KBM-7 (cell line): Measurements from ENCODE around the gene COMMD4.
"Not testable (repeated sequence)": the region's sequence is repeated elsewhere in the genome, so short reads cannot be mapped to it uniquely, and the experiment has no call there.

Experiments
- DNase-seq: peaks from one replicate; pipeline ENCODE4 v3.0.0-alpha.2; 2015
- in situ Hi-C: fragments of 300-500 bp; cut with MboI; formaldehyde crosslinking; loops from 2 replicates; pipeline ENCODE4 v1.14.3; 2020; ENCODE audit warnings: low sequenced_read_pairs, low pct_unique_long_range_greater_than_20kb, mixed read lengths

COMMD4 gene

DNA sequence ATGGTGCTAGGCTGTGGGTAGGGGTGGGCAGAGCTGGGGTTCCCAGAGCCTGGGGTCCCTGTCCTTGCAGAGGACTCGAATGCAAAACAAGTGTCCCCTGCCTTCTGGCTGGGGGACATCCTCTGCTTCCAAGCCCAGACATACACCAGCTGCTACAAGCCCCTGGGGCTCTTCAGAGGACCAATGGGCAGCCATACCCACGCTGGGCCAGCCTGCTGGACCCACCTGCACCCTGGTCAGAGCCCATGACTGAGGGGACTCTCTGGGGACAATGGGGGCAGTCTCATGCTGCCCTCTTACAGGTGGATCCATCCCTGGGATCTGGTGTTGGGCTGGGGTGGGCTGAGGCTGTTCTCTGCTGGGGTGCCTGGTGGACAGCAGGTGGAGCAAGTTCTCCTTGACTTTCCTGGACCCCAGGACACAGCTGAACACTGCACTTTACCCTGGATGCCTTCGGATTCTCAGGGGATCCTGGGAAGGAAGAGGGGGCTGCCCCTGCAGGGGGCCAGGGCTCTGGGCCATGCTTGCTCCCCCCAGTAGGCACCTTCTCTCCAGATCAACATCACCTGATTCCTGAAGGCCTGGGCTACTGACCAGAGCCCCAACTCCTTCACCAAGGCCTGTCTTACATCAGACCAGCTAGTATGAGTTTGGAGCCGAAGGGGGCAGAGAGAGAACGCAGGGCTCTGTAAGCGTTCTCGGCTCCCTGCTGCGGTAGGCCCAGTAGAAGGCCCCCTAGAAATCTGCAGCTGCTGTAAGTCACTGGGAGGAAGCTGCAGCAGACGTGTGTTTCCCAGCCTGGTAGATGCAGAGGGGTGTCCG, 7.2 kb upstream of the COMMD4 start:
- no peak for DNase-seq
- in situ Hi-C loops = no loop called here

DNA sequence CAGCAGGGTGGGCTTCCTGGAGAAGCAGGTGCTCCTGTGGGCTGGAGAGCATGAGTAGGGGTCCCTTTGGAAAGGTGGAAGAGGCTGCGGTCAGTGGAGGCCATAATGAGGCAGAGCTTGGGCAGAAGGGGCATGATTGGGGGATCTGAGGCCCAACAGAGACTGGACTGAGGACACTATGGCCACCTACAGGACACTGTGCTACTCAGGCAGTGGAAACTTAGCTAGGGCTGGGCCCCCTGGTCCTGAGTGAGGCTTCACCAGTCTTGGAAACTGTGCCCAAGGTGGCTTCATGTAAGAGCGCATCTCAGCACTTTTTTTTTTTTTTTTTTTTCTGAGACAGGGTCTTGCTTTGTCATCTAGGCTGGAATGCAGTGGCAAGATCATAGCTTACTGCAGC, 6.3 kb upstream of the COMMD4 start:
- no peak for DNase-seq
- in situ Hi-C loops = no loop called here

DNA sequence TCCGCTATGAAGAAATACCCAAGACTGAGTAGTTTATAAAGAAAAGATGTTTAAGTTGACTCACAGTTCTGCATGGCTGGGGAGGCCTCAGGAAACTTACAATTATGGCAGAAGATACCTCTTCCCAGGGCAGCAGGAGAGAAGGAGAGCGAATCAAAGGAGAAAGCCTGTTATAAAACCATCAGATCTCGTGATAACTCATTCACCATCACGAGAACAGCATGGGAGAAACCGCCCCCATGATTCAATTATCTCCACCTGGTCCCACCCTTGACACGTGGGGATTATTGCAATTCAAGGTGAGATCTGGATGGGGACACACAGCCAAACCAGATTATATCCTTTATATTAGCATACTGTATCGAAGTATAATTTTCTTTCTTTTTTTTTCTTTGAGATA, 3.8 kb upstream of the COMMD4 start:
- DNase-seq, in situ Hi-C loops: not testable (repeated sequence)

DNA sequence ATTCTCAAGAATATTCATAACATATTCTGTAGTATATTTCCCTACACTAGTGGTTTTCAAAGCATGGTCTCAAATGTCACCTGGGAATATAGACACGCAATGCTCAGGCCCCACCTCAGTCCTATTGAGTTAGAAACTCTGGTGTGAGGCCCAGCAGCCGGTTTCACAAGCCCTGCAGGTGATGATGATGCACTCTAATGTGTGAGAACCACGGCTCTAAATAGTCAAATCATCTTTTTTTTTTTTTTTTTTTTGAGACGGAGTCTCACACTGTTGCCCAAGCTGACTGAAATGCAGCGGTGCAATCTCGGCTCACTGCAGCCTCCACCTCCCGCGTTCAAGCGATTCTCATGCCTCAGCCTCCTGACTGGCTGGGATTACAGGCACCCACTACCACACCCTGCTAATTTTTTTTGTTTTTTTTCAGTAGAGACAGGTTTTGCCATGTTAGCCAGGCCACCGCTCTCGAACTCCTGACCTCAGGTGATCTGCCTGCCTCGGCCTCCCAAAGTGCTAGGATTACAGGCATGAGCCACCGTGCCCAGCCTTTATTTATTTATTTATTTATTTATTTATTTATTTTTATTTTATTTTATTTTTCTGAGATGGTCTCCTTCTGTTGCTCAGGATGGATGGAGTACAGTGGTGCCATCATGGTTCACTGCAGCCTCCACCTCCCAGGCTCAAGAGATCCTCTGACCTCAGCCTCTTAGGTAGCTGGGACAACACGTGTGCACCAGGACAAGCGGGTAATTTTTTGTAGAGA, 2.0 kb upstream of the COMMD4 start:
- DNase-seq, in situ Hi-C loops: not testable (repeated sequence)

DNA sequence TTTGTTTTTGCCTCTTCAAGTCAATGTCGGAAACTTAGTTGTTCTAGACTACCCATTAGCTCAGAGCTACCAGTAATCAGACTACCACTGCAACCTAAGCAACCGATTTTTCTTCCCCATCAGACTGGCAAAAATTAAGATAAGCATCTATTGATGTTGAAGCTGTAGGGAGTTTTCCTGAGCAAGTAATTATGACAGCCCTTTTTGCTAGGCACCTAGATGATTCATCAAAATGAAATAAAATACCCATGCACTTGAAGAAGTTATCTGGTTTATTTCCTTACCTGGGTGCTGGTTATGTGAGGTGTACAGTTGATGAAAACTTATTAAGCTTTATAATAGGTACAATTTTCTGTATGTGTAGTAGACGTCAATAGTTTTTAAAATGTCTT, 554 bp upstream of the COMMD4 start:
- no peak for DNase-seq
- in situ Hi-C loops = no loop called here

DNA sequence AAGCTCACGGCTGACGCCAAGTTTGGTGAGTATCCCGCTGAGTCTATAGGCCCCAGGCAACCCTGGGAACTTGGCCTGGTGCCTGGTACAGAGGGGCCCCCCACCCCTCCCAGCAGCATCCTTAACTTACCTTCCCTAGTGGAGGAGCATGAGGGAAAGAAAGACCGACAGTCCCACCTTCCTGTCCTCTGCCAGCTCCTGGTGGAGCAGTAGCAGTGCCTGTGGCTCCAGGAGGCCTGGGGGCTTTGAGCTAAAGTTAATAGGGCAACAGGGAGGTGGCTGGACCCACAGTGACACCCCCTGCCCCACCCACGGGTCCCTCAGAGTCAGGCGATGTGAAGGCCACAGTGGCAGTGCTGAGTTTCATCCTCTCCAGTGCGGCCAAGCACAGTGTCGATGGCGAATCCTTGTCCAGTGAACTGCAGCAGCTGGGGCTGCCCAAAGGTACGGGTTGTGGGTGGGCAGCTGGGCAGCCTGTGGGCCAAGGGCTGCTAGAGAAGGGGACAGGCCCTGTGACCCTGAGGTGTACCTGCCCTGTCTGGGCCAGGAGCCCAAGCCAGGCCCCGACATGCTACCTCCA, 2.9 kb downstream of the COMMD4 start:
- no peak for DNase-seq
- in situ Hi-C loops = no loop called here

DNA sequence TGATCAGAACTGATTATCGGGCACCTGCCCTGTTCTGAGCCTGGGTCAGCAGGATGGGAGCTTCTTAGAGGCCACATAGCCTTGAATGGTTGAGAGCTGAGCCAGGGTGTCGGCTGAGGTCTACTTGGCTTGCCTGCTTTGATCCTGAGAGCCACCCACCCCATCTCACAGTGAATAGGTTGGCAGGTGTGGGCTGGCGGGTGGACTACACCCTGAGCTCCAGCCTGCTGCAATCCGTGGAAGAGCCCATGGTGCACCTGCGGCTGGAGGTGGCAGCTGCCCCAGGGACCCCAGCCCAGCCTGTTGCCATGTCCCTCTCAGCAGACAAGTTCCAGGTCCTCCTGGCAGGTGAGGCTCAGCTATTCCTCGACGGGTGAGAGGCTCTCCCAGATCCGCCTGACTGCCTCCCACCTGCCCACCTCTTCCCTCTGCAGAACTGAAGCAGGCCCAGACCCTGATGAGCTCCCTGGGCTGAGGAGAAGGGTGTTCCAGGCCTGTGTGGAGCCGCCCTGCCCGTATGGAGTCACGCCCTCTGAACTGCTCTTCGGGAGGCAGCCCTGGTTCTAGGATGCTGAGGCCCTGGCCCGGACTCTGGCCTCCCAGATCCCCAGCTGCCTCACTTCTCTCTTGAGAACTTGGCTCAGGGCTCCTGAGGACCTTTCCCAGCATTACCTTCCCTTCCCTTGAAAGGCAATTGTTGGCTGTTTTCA, 3.8 kb downstream of the COMMD4 start:
- in situ Hi-C loops = no loop called here

DNA sequence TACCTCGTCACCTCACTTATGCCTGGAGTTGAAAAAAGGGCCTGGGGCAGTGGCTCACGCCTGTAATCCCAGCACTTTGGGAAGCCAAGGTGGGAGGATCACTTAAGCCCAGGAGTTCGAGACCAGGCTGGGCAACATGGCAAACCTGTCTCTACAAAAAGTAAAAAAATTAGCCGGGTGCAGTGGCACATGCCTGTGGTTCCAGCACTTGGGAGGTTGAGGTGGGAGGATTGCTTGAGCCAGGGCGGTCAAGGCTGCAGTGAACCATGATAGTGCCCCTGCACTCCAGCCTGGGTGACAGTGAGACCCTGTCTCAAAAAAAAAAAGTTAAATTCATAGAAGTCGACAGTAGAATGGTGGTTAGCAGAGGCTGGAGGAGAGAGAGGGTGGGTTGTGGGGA, 6.4 kb downstream of the COMMD4 start:
- in situ Hi-C loops = no loop called here
- no peak for DNase-seq

More for the DNA sequence above, 3.8 kb downstream of the COMMD4 start:
- no peak for DNase-seq

DNA sequence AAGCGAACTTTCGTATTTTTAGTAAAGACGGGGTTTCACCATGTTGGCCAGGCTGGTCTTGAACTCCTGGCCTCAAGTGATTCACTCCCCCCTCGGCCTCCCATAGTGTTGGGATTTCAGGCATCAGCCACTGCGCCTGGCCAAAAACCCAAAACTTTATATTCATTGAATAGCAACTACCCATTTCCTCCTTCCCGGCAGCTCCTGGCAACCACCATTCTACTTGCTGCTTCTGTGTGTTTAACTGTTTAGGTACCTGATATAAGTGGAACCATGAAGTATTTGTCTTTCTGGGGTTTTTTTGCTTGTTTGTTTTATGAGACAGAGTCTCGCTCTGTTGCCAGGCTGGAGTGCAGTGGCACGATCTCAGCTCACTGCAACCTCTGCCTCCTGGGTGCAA, 8.1 kb downstream of the COMMD4 start:
- in situ Hi-C loops = not testable (repeated sequence)
- DNase-seq = peak; percentile 67

DNA sequence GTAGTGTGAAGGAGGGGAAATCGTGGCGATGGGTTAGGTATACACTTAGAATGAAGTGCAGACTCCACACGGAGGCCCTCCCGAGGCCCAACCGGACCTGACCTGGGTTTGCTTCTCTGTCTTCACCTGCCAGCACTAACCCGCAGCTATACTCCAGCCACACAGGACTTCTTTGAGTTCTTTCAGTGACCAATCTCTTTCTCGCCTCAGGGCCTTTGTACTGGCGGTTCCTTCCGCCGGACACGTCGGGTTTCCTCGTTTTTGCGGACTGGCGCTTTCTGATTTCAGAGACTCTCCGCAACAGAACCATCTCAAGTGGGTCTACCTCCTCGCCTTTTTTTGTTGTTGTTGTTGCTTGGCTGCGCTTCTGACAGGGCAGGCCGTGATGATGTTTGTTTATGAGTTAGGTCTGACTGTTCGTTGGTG, 10.9 kb downstream of the COMMD4 start, which contains the start of gene NEIL1:
Gene NEIL1, plus strand, starts transcription at position 244 of the 426 bp plus-strand sequence. CDS start 1,867 bp downstream, outside the sequence.
- in situ Hi-C loops = no loop called here
- no peak for DNase-seq

DNA sequence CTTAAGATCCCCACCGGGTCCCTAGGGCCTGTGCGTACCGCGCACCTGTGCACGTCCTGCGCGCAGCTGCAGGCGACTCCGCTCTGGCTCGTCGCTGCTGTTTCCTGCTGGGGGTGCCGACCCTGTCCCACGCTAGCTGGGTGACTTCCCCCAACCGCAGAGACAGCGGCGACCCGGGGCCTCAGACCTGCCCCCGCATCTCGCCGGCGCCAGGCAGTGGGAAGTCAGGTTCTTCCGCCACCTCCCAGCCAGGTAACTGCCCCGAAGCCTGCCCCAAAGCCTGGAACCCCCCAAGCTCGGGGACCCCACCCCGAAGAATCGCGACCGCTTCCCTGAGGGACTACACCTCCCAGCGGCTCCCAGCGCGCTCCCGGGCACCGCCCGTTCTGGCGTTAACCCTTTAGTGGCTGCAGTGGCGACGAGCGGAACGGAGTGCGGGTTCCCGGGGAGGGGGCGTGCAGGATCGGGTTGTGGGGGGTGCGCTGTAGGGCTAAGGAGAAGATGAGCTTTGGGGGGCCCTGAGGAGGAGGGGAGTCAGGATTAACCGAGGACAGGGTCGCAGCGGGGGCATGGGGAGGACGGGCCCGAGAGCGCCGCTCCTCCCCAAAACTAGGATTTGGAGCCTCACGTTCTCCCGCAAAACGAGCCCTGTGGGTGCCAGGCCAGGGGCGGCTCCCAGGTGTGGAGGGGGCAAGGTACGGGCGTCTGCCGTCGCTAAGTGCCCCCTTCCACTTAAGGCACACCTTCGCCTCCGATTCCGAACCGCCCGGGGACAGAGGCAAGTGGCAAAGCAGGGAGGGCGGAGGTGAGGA, 11.6 kb downstream of the COMMD4 start:
- peak; percentile 80 for DNase-seq
- in situ Hi-C loops = no loop called here

DNA sequence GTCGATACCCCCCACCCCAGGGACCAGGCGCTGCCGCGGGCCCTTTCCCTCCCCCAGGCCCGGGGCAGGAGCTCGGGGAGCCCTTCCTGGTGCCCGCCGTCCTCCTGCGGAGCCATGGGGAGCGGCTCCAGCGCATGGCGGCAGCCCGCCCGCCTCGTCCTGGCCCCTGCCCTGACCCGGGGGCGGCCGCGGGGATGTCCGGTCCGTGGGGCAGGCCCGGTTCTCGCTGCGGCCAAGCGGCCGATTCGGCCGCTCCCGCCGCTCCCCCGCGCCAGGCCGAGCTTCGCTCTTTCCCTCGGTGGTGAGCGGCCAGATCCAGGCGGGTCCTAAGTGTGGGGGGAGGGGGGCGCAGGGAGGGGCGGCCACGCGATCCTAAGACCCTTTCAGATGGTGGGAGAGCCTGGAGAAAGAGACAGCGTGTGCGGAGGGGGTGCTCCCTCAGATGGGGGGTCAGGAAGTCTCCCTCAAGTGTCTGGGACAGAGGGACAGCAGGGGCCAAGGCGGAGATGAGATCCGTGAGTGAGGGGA, 12.2 kb downstream of the COMMD4 start:
- in situ Hi-C loops = no loop called here

DNA sequence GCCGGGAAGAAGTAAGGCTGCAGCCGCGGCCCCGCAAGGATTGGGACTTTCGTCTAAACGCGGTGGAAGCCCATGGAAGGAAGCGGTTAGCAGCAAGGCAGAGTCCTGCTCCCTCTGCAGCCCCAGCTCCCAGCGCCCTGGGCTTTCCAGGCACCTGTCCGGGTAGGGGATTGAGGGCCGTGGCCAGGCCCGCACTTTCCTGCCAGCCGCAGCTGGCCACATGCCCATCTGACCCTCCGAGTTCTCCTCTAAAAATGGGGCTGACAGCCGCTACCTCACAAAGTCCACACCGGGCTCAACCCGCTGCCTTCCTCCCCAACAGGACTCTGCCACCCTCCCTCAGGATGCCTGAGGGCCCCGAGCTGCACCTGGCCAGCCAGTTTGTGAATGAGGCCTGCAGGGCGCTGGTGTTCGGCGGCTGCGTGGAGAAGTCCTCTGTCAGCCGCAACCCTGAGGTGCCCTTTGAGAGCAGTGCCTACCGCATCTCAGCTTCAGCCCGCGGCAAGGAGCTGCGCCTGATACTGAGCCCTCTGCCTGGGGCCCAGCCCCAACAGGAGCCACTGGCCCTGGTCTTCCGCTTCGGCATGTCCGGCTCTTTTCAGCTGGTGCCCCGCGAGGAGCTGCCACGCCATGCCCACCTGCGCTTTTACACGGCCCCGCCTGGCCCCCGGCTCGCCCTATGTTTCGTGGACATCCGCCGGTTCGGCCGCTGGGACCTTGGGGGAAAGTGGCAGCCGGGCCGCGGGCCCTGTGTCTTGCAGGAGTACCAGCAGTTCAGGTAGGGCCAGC, 12.9 kb downstream of the COMMD4 start:
- no peak for DNase-seq
- in situ Hi-C loops = no loop called here

More for the DNA sequence above, 12.2 kb downstream of the COMMD4 start:
- DNase-seq = no peak

DNA sequence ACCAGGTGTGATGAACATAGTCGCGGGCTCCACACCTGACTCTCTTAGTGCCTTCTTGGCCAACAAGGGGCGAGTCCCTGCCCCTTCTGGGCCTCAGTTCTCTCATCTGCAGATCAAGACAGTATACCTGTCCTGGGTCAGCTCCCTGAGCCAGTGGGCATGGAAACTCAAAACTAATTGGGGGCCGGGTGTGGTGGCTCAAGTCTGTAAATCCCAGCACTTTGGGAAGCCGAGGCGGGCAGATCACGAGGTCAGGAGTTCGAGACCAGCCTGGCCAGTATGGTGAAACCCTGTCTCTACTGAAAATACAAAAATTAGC, 13.4 kb downstream of the COMMD4 start:
- in situ Hi-C loops, DNase-seq: not testable (repeated sequence)

DNA sequence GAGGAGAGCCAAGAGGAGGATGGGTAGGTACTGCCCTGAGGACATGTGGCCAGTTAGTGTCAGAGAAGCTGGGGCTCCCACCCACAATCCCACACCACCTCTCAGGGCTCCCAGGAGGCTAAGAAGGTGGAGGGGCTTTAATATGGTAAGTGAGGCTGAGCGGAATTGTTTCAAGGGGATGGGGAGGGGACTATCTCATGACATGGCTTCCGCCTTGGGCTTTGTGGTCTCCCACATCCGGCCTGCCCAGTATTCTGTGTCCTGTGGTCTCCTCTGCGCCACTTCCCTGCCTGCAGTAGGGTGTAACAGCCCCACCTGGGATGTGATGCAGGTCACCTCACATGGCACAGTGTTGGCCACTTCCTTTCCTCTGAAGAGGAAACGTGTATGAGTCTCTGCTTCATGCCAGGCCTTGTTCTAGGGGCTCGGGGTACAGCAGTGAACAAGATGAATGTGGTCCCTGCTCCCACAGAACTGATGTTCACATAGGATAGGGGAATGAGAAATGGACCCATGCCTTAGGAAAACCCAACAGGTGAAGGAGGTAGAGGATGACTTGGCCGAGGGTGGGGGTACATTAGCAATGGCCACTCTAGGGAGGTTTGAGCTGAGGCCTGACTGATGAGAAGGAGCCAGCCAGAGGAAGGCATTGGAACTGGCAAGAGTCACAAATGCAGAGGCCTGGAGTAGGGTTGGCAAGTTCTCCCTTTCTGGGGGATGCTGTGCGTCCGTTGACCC, 14.2 kb downstream of the COMMD4 start:
- in situ Hi-C loops = no loop called here
- peak; percentile 99 for DNase-seq

DNA sequence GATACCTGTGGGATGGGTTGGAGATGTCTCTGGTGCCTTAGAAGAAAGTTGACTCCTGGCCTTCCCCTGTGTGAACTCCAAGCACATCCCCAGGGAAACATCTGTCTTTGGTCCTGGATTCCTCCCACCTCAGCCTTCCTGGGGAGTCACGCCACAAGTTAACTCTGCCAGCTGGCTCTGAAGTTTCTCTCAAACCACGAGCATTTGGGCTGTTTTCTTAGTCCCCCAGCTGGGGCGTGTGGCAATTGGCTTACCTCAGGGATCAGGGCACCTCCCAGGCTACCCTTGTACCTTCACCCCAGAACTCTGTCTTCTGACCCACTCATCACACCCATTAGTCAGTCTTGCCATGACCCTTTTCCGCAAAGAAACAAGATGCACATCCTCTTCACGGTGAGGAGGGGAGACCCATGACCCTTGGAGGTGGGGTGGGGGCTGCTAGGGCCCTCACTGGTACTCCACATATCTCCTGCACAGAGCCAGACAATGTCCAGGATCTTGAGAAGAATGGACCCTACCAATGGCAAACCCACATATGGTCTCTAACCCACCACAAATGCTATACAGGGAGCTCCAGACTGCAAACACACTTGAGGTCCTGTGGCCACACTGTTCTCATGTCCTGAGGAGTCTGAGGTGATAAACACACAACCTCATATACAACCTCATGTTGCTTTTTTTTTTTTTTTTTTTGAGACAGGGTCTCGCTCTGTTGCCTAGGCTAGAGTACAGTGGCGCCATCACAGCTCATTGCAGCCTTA, 14.9 kb downstream of the COMMD4 start:
- DNase-seq = peak; percentile 56
- in situ Hi-C loops = no loop called here
